ENCODE results near the gene FAM110C. TPM values are rescaled to one million over a fixed set of nuclear protein-coding genes. Genes with fewer than 3 reads are reported as not detected.
"Not testable (repeated sequence)": the region's sequence is repeated elsewhere in the genome, so short reads cannot be mapped to it uniquely, and the experiment has no call there.

Gene FAM110C
- total RNA-seq, 1 donor from 2014 or later, result 8.6 TPM

DNA sequence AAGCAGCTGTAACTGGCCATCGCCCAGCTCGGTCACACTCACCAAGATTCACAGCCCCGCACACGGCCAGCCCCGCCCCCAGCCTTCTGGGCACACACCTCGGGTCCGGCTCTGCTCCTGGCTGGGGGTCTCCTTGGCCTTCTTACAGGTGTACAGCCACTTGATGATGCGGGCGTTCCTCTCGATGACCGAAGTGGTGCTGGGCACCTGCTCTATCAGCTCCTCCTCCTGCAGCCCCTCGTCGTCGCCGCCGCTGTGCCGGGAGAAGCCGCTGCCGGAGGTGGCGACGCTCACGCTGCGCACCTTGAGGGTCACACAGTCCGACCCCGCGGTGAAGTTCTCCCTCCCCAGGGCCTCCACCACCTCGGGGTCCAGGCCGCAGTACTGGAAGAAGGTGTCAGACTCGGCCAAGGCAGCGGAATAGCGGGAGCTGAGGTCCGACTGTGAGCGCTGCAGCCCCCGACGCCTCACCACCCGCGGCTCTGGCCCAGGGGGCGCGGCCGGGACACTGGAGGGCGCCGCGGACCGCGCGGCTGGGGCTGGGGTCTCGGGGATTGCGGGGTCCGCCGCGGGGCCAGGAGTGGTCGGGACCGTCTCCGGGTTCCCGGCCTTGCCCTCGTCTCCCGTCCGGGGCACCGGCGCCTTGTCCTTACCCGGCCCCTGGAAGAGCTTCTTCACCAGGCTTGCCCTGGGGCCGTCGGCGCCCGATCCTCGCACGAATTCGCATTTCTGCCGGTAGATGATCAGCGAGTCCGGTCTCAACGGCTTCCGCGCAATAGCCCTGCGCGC lies 769 bp downstream of the FAM110C start:
- FAIRE-seq, result no peak
- peak in 1 of 2 donors; percentile 42 for DNase-seq (ENCODE audit: low spot score in 2 of 2)

DNA sequence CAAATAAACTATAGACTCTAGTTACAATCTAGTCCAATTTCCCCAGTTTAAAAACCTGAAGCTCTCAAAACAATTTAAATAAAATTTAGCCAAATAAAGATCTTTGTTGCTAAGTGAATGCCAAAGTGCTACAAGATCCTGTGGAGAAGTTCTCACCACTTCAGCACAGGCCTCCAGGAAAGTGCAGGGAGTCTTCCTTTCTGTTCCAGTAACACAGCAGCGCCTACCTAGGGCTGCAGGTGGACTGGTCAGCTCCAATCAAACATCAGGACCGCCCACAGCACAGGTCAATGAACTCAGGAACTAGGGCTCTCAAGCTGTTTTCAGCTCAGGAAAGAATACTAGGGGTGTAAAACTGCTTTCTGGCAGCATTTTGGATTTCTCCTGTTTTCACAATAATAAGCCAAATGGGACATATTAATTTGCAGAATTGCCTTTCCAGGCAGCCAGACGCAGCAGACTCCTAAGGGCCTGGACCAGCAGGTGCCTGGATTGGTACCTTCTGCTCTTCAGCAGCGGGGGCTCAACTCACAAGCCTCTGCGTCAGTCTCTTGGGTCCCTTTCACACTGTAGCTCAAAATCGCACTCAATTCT lies 1.5 kb downstream of the FAM110C start:
- DNase-seq (ENCODE audit: low spot score in 2 of 2), result no peak

GRCh38 chr2:42788-43187 lies 3.5 kb downstream of the FAM110C start:
- FAIRE-seq (no peak), DNase-seq (ENCODE audit: low spot score in 2 of 2) (no peak)

More for the DNA sequence above, 1.5 kb downstream of the FAM110C start:
- FAIRE-seq, result no peak

DNA sequence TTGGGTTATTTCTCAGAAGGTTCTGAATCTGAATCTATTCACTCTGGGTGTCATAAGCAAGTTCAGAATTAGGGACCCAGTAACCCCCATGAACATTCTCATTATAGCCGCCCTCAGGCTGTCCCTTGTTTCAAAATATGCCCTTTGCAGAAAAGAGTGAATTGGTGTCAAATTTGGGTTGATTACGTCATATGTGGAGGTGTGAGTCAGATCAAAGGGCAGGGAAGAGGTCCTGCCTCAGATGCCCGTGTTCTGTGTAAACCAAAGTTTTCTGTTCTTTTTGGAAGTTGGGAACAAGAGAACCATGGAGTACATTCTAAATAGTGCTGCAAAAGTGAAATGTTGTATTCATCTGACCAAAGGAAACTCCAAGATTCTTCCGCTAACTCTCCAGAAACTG lies 5.8 kb downstream of the FAM110C start:
- FAIRE-seq (no peak), DNase-seq (ENCODE audit: low spot score in 2 of 2) (no peak)

GRCh38 chr2:38155-38554 lies 8.2 kb downstream of the FAM110C start:
- DNase-seq (ENCODE audit: low spot score in 2 of 2), result no peak
- no peak for FAIRE-seq

- FAIRE-seq (no peak), DNase-seq (ENCODE audit: low spot score in 2 of 2) (no peak)
Measured at GRCh38 chr2:36318-36717, 10.0 kb downstream of the FAM110C start.

- no peak for FAIRE-seq
- DNase-seq (ENCODE audit: low spot score in 2 of 2), result no peak
Measured at GRCh38 chr2:35852-36251, 10.5 kb downstream of the FAM110C start.

GRCh38 chr2:33620-34019 lies 12.7 kb downstream of the FAM110C start:
- FAIRE-seq, result no peak
- DNase-seq (ENCODE audit: low spot score in 2 of 2), result no peak

DNA sequence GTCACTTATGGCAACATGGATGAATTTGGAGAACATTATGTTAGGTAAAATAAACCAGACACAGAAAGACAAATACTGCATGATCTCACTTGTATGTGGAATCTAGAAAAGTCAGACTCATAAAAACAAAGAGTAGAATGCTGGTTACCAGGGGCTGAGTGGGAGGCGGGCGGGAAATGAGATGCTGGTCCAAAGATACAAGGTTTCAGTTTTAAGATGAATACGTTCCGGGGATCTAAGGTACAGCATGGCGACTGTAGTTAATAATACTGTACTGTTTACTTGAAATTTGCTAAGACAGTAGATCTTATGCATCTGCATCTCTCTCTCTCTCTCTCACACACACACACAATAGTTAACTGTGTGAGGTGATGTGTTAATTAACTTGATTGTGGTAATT lies 14.2 kb downstream of the FAM110C start:
- FAIRE-seq (no peak), DNase-seq (ENCODE audit: low spot score in 2 of 2) (no peak)

DNA sequence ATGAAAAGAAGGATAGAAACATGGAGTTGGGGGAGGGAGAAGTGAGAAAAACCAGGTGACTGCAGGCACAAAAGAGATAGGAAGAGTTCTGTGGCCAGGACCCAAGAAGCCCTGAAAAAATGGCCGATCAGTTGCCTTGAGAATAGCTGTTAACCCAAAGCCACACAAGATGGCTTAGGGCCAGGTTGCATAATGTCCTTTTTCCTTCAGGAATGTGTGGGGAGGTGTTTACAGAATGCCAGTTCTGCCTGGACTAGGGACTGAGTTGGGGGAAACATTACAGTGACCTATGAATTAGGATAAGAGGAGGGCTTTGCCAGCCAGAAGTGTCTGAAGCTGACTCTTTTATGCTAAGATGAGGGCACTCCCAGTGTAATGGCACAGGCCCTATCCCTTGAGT lies 17.1 kb downstream of the FAM110C start:
- DNase-seq (ENCODE audit: low spot score in 2 of 2), result no peak
- FAIRE-seq, result no peak

GRCh38 chr2:28406-28975 lies 17.8 kb downstream of the FAM110C start:
- no peak for FAIRE-seq
- DNase-seq (ENCODE audit: low spot score in 2 of 2), result no peak

GRCh38 chr2:26891-27290 lies 19.4 kb downstream of the FAM110C start:
- no peak for DNase-seq (ENCODE audit: low spot score in 2 of 2)

DNA sequence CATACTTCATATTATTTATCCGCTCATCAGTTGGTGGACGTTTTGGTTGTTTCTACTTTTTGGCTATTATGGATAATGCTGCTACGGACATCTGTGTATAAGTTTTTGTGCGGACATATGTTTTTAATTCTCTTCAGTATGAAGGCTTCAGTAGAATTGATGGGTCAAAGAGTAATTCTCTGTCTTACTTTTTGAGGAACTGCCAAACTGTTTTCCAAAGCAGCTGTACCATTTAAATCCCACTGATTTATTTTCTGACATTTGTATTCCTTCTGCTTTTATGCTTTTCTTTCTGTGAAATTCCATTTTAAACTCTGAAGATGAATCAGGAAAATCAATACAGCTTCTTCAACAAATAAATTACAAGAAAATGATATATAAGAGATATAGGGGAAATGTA lies 20.8 kb downstream of the FAM110C start:
- FAIRE-seq (no peak), DNase-seq (ENCODE audit: low spot score in 2 of 2) (no peak)

More at GRCh38 chr2:26891-27290, 19.4 kb downstream of the FAM110C start:
- no peak for FAIRE-seq

GRCh38 chr2:24591-24990 lies 21.7 kb downstream of the FAM110C start:
- DNase-seq (ENCODE audit: low spot score in 2 of 2); FAIRE-seq: not testable (repeated sequence)

- FAIRE-seq (no peak), DNase-seq (ENCODE audit: low spot score in 2 of 2) (no peak)
Measured at GRCh38 chr2:24107-24506, 22.2 kb downstream of the FAM110C start.

- DNase-seq (ENCODE audit: low spot score in 2 of 2) (no peak), FAIRE-seq (no peak)
Measured at GRCh38 chr2:23283-23682, 23.0 kb downstream of the FAM110C start.

DNA sequence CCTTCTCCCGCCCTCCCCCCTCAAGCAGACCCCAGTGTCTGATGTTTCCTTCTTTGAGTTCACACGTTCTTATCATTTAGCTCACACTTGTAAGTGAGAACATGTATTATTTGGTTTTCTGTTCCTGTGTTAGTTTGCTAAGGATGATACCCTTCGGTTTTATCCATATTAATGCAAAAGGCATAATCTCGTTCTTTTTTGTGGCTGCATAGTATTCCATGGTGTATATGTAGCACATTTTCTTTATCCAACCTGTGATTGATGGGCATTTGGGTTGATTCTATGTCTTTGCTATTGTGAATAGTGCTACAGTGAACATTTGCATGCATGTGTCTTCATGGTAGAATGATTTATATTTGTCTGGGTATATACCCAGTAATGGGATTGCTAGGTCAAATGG lies 24.1 kb downstream of the FAM110C start:
- not testable (repeated sequence) for FAIRE-seq; DNase-seq (ENCODE audit: low spot score in 2 of 2)

DNA sequence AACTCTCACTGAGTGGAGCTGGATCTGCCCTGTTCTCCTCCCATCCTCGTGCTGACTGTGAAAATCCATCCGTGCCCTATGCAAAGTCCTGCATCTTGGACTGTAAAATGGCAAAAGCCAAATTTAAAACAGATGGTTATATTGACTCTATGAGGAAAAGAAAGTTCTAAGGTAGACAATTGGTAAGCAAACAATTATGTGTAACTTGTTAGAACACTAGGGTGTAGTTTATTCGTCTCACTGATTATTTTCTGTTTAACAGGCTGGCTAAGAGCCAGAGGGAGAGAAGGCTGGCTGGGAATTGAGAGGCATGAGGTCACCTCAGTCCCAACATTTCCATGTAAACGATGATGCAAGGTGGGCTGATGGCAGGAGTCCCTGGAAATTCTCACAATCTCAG lies 26.0 kb downstream of the FAM110C start:
- not testable (repeated sequence) for DNase-seq (ENCODE audit: low spot score in 2 of 2); FAIRE-seq

DNA sequence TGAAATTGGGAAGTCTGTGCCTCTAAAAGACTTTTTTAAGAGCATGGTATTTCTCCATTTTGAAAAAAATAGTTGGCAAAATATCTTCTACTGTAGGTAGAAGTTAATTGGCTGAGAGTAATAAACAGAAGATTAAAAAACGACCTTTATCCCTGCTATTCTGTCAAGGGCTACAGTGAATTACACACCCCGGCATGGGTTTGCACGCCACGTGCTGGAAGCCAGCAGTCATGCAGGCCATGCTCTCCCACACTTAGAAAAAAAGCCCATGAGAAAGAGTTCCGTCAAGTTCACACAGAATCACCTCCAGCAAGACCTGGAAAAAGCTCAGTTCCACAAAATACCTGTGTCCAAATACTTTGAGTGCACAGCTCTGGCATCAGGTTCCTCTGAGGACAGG lies 26.8 kb downstream of the FAM110C start:
- DNase-seq (ENCODE audit: low spot score in 2 of 2) (no peak), FAIRE-seq (no peak)

DNA sequence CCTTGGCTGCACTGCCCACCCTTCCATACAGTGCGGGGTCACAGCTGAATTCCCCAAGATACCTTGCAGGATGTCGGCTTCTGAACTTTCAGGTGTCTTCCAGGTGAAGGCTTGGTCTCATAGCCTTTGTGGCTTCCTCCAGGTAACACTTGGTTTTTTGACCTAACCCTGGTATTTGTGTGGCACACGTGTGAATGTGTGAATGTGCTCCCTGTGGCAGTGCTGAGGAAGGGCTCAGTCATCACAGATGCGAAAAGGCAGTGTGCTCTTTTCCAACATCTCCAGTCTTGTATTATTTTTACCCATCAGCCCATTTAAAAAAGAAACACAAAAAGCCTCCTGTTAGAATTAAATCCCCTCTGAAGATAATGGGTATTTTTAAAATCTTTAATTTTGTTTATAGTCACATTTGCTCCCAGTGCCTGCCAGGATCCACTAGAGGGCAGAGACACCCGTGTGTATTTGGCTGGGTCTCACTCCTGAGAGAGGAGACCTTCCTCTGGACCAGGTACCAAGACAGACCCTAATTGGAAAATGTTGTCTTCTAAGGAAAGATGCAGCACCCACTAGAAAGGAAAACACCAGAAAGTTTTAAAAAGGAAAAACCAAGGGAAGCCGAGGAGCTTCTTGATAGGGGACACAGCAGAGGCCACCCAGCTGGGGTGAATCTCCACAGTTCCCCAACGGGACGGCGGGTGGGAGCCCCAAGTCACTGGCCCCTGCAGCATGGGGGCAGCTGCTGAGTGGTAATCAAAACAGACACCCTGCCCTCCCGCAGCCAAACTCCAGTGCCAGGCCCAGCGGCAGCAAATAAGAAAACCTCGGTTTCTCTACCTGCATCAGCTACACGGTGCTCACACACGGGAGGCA lies 27.7 kb downstream of the FAM110C start:
- DNase-seq (ENCODE audit: low spot score in 2 of 2), result no peak

DNA sequence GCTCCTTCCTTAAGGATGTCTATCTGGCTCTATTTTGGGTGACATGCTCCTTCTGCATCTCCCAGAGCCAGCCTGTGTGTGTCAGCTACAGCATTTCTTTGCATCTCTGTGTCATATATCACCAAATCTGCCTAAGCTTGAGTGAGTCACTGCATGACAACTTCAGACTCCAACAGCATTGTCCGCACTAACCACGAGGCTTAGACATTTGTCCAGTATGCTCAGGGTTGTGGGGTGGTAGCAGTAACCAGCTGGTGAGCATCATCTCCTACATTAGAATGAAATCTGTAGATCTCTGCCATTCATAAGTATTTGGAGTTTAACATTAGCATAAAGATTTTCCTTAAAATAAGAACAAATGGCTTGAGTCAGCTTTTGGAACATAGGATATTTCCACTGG lies 30.4 kb downstream of the FAM110C start:
- FAIRE-seq; DNase-seq (ENCODE audit: low spot score in 2 of 2): not testable (repeated sequence)

More for the DNA sequence above, 27.7 kb downstream of the FAM110C start:
- FAIRE-seq, result no peak

All from frontal cortex (tissue), 4 donors.